GM12801 (cell line): Measurements from ENCODE around the gene CCDC91.

ENCODE experiments used
- CTCF ChIP-seq: IDR thresholded peaks from one replicate; pipeline ENCODE4 v1.5.1; 2011; ENCODE audit warnings: control low read depth; ENCODE audit not compliant: insufficient read length; ENCODE audit errors: extremely low read depth

The CCDC91 gene

GRCh38 chr12:28242496-28243309, 52.4 kb downstream of the CCDC91 start:
- no peak for TF ChIP-seq CTCF

- TF ChIP-seq CTCF, result no peak
Observed at GRCh38 chr12:28243310-28243633, 53.0 kb downstream of the CCDC91 start.

- TF ChIP-seq CTCF, result no peak
Observed at GRCh38 chr12:28247806-28248205, 57.5 kb downstream of the CCDC91 start.

- no peak for TF ChIP-seq CTCF
Observed at GRCh38 chr12:28248555-28249145, 58.4 kb downstream of the CCDC91 start.

DNA sequence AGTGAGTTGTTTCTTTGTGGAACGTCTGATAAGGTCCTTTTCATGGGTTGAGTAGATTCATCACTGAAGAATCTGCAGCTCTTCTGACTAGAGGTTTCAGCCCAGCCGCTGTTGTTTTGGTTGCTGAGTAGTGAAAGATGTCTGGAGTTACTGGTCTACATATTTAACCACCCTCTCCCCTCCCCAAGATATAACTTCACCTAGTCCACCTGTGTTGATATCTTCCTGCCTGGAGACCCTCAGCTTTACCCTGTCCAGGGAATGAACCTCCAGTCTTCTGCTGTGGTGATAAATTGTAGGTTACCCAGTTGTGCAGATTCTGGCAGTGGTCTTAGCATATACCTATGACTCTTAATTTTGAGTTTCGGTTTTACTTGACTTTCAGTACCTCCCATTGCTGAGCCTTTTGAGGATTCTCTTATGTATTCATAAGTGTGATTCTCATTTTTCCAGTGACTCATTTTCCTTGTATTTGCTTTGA, 62.9 kb downstream of the CCDC91 start:
- TF ChIP-seq CTCF, result no peak

DNA sequence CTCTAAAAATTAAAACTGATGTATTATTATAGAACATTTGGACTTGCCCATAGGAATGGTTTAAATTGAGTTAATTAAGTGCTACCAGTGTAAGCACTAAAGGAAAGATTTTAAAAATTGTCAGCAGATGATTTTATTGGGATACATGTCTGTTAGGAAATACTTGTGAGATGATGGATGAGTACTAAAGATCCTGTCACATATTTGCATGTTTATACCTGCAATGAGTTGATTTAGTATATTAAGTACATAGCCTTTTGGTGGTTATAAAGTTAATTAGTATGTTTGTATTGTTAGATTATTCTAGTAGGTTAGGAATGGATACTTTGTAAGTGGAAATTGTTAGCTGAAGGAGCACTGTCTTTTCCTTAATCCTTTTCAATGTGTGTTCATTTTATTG, 67.2 kb downstream of the CCDC91 start:
- no peak for TF ChIP-seq CTCF

GRCh38 chr12:28258998-28259397, 68.7 kb downstream of the CCDC91 start:
- no peak for TF ChIP-seq CTCF
